COLO668 (cell line): Measurements from ENCODE around the gene RC3H1.
"Not testable (repeated sequence)": the region's sequence is repeated elsewhere in the genome, so short reads cannot be mapped to it uniquely, and the experiment has no call there.

Experiments
- DNase-seq: peaks from one replicate; lab custom pipeline; 2025; ENCODE audit not compliant: unreplicated experiment; lab: John Stamatoyannopoulos, UW

RC3H1 gene, protein sequence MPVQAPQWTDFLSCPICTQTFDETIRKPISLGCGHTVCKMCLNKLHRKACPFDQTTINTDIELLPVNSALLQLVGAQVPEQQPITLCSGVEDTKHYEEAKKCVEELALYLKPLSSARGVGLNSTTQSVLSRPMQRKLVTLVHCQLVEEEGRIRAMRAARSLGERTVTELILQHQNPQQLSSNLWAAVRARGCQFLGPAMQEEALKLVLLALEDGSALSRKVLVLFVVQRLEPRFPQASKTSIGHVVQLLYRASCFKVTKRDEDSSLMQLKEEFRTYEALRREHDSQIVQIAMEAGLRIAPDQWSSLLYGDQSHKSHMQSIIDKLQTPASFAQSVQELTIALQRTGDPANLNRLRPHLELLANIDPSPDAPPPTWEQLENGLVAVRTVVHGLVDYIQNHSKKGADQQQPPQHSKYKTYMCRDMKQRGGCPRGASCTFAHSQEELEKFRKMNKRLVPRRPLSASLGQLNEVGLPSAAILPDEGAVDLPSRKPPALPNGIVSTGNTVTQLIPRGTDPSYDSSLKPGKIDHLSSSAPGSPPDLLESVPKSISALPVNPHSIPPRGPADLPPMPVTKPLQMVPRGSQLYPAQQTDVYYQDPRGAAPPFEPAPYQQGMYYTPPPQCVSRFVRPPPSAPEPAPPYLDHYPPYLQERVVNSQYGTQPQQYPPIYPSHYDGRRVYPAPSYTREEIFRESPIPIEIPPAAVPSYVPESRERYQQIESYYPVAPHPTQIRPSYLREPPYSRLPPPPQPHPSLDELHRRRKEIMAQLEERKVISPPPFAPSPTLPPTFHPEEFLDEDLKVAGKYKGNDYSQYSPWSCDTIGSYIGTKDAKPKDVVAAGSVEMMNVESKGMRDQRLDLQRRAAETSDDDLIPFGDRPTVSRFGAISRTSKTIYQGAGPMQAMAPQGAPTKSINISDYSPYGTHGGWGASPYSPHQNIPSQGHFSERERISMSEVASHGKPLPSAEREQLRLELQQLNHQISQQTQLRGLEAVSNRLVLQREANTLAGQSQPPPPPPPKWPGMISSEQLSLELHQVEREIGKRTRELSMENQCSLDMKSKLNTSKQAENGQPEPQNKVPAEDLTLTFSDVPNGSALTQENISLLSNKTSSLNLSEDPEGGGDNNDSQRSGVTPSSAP

GRCh38 chr1:174022080-174022975, at the start of gene RC3H1:
TSS of gene RC3H1 (minus strand) at chr1:174022357. CDS start at chr1:173992985, 29,372 bp downstream.
- peak; percentile 95 for DNase-seq

GRCh38 chr1:174070614-174071013, 48.5 kb upstream of the RC3H1 start:
- no peak for DNase-seq

DNA sequence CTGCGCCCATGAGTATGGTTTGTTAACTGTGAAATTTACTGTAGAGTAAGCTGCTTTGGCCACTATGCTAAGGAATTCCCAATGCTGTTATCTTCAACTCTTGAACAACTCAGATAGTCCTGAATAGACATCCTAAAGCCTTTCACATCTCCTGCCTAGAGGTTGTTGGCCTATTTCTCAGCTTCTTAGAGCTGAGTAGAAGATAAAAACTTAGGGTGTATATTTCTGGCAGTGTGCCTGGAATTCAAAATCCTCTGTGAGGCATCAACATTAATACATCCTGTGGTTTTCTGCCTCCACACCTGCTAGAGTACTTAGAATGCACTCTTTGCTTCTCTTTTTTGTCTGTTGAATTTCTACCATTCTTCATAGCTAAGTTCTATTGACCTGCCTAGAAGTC, 45.8 kb upstream of the RC3H1 start:
- DNase-seq = no peak

- DNase-seq = no peak
Observed at GRCh38 chr1:174060090-174060489, 37.9 kb upstream of the RC3H1 start.

GRCh38 chr1:174058624-174059023, 36.5 kb upstream of the RC3H1 start:
- no peak for DNase-seq

DNA sequence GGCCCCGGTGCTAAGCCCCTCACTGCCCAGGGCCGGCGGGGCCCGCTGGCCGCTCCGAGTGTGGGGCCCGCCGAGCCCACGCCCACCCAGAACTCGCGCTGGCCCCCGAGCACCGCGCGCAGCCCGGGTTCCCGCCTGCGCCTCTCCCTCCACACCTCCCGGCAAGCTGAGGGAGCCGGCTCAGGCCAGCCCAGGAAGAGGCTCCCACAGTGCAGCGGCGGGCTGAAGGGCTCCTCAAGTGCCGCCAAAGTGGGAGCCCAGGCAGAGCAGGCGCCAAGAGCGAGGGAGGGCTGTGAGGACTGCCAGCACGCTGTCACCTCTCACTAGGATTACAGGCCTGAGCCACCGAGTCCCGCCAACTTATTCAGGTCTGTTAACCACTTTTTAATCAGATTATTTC, 34.5 kb upstream of the RC3H1 start:
- not testable (repeated sequence) for DNase-seq

DNA sequence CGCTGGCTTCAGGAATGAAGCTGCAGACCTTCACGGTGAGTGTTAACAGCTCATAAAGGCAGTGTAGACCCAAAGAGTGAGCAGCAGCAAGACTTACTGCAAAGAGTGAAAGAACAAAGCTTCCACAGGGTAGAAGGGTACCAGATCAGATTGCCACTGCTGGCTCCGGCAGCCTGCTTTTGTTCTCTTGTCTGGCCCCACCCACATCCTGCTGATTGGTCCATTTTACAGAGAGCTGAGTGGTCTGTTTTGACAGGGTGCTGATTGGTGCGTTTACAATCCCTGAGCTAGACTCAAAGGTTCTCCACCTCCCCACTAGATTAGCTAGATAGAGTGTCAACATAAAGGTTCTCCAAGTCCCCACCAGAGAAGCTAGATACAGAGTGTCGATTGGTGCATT, 33.6 kb upstream of the RC3H1 start:
- DNase-seq = not testable (repeated sequence)

DNA sequence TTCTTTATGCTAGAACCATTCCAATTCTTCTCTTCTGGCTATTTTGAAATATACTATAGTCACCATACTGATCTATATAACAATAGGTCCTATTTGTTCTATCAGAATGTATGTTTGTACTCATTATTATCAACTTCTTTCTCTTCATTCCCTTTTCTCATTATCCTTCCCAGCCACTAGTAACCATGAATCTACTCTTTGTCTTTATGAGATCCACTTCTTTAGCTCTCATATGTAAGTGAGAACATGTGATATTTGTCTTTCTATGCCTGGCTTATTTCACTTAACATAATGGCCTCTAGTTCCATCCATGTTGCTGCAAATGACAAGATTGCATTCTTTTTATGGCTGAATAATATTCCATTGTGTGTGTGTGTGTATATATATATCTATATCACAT, 31.7 kb upstream of the RC3H1 start:
- no peak for DNase-seq

GRCh38 chr1:174052621-174053020, 30.5 kb upstream of the RC3H1 start:
- DNase-seq = no peak

GRCh38 chr1:174051956-174052355, 29.8 kb upstream of the RC3H1 start:
- no peak for DNase-seq

DNA sequence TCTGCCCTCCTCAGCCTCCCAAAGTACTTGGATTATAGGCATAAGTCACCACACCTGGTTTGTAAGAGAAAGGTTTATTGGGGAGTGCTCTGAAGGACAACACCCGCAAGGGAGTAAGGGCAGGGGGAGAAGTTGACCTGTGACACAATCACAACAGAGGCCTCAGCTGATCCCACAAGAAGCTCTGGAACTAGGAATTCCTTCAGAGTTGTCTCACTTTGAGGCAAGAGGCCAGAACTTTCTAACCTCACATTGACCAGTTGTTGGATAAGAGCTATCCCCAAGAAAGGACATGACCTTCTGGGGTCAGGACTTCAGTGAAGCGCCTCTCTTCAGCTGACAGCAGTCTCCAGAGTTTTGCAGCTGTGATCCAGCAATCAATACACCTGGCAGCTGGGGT, 27.4 kb upstream of the RC3H1 start:
- DNase-seq = no peak

GRCh38 chr1:174044418-174045222, 22.5 kb upstream of the RC3H1 start:
- DNase-seq = no peak

DNA sequence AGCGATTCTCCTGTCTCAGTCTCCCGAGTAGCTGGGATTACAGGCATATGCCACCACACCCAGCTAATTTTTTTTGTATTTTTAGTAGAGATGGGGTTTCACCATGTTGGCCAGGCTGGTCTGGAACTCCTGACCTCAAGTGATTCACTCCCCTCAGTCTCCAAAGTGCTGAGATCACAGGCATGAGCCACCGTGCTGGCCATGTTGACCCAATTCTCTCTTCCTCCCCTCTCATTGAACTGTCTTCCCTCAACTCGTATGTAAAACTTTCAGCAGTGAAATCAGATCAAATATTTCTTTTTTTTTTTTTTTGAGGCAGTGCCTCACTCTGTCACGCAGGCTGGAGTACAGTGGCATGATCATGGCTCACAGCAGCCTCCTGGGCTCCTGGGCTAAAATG, 20.4 kb upstream of the RC3H1 start:
- not testable (repeated sequence) for DNase-seq

DNA sequence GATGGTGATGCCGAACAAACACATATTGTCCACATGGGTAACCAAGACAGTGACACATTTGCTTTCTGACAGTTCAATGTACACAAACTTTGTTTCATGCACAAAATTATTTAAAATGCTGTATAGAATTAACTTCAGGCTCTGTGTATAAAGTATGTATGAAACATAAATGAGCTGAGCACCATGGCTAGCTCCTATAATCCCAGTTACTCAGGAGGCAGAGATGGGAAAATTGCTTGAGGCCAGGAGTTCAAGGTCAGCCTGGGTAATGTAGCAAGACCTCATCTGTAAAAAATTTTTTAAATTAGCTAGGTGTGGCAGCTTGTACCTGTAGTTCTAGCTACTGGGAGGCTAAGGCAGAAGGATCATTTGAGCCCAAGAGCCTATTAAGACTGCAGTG, 19.2 kb upstream of the RC3H1 start:
- no peak for DNase-seq

DNA sequence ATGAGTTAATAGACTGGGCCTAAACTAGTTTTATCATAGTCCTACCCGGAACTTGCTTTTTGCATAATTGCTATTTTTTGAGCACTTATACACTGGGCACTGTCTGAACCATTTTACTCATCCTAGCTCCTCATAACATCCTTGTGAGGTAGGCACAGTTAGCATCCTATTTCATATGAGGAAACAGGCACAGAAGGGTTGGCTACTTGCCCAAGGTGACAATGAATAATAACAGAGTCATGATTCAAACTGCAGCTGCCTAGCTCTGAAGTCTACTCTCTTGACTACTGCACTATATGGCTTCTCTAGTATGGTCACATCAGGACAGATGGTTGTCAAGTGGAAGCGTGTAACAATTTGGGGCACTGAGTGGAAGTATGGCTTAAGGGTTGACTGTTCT, 18.2 kb upstream of the RC3H1 start:
- DNase-seq = peak; percentile 52

- DNase-seq = no peak
Observed at GRCh38 chr1:174039027-174039426, 16.9 kb upstream of the RC3H1 start.

DNA sequence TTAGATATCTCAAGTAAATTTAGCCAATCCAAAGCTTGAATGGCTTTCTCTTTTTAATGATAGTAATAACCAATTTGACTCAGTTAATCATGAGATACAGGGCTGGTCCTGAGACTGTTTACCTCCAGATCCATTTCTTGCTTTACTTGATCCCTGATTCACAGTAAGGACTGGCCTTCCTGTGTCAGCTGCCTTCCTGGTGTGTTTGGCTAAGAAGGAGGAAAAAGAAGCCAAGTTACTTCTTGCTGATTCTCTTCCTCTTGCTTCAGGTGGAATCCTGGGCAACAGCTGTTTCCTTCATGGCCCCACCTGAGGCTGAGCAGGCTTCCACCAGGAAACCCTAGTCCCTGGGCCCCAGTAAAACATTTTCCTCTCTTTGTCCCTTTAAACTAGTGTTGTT, 14.6 kb upstream of the RC3H1 start:
- DNase-seq = no peak

DNA sequence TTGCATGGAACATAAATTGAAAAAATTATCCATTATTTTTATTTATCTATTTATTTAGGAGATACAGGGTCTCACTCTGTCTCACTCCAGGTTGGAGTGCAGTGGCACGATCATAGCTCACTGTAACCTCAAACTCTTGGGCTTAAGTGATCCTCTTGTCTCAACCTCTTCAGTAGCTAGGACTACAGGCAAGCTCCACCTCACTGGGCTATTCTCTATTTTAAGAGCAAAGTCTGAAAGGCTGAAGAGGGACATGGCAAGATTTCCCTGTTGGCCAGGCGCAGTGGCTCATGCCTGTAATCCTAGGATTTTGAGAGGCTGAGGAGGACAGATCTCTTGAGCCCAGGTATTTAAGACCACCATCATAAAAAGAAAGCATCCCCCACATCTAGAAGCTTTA, 14.0 kb upstream of the RC3H1 start:
- no peak for DNase-seq

- DNase-seq = no peak
Observed at GRCh38 chr1:174032671-174033222, 10.6 kb upstream of the RC3H1 start.
